Mammary epithelial cell (primary cell): Measurements from ENCODE around the gene NDUFS2.

Source experiments
- EZH2 ChIP-seq: IDR thresholded peaks from 2 replicates; pipeline ENCODE4 v1.6.1; 2012; ENCODE audit warnings: low read length, inconsistent platforms, borderline replicate concordance
- TF ChIP-seq, protein P1 (sequence below), 2 donors: IDR thresholded peaks in 1 of 2; conservative IDR thresholded peaks in 1 of 2; 2 replicates each; pipeline ENCODE4 v1.5.1; 2011 to 2012; ENCODE audit warnings: inconsistent platforms in 2 of 2, low read length in 2 of 2, mild to moderate bottlenecking in 2 of 2, control low read depth in 1 of 2, low read depth in 1 of 2; ENCODE audit not compliant: insufficient read depth in 1 of 2; ENCODE audit errors: extremely low read depth in 1 of 2

DNA sequence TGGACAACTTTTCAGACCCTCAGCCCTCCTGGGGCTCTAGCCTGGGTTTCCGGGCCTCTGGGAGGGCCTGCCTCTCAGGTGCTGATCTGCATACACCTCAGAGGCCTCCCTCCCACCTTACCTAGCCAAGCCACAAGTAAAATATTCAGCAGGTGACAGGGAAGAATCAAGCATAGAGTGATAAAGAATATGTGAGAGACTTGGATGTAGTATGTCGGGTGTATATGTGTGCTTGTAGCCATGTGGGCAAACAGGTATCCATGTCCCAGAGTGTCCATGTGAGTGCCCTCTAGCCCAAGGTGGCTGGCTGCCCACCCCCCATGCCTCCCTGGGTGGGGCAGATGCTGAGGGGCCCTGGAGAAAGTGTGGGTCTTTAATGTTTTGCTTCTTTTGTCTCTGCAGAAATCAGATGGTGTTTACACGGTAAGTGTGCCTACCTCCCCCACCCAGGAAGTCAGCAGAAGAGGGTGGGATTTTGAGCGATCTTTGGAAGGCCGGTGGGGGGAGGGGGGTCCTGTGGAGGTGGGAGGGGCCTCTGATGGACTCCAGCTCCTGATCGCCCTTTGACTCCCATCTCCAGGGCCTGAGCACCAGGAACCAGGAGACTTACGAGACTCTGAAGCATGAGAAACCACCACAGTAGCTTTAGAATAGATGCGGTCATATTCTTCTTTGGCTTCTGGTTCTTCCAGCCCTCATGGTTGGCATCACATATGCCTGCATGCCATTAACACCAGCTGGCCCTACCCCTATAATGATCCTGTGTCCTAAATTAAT is 16.3 kb downstream of the NDUFS2 start:
- TF ChIP-seq EZH2: no peak
- TF ChIP-seq, protein P1, sequence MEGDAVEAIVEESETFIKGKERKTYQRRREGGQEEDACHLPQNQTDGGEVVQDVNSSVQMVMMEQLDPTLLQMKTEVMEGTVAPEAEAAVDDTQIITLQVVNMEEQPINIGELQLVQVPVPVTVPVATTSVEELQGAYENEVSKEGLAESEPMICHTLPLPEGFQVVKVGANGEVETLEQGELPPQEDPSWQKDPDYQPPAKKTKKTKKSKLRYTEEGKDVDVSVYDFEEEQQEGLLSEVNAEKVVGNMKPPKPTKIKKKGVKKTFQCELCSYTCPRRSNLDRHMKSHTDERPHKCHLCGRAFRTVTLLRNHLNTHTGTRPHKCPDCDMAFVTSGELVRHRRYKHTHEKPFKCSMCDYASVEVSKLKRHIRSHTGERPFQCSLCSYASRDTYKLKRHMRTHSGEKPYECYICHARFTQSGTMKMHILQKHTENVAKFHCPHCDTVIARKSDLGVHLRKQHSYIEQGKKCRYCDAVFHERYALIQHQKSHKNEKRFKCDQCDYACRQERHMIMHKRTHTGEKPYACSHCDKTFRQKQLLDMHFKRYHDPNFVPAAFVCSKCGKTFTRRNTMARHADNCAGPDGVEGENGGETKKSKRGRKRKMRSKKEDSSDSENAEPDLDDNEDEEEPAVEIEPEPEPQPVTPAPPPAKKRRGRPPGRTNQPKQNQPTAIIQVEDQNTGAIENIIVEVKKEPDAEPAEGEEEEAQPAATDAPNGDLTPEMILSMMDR (conservative IDR thresholded peaks at IDR 0.05 in 1 of 2, IDR thresholded peaks at IDR 0.05 in 1 of 2; ENCODE audit: extremely low read depth in 1 of 2, insufficient read depth in 1 of 2, low read depth in 1 of 2, low read length in 2 of 2): no peak
